HG02623 (cell line): ENCODE measurements around the gene CACNA1G.

ENCODE experiments used
- ATAC-seq: cut with Tn5 transposase; IDR thresholded peaks from one replicate; pipeline ENCODE4 v1.9.1; 2021; ENCODE audit warnings: moderate library complexity; ENCODE audit not compliant: unreplicated experiment

CACNA1G gene

DNA sequence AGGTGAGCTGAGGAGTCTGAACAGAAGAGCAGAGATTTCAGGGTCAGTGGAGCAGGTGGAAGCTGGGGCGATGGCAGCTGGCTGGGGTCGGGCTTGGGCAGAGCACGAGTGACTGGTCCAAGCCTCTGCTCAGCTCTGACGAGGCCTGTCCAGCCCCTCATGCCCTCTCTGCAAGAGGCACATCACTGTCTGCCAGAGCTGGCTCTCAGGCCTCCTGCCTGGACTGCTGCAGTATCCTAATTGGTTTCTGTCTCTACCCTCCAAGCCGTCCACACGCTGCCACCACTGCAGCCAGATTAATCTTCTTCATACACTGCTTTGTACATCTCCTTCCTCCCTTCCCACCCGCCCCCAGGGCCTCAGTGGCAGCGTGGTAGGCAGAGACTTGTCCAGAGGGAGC, 25.4 kb downstream of the CACNA1G start:
- ATAC-seq, result no peak

DNA sequence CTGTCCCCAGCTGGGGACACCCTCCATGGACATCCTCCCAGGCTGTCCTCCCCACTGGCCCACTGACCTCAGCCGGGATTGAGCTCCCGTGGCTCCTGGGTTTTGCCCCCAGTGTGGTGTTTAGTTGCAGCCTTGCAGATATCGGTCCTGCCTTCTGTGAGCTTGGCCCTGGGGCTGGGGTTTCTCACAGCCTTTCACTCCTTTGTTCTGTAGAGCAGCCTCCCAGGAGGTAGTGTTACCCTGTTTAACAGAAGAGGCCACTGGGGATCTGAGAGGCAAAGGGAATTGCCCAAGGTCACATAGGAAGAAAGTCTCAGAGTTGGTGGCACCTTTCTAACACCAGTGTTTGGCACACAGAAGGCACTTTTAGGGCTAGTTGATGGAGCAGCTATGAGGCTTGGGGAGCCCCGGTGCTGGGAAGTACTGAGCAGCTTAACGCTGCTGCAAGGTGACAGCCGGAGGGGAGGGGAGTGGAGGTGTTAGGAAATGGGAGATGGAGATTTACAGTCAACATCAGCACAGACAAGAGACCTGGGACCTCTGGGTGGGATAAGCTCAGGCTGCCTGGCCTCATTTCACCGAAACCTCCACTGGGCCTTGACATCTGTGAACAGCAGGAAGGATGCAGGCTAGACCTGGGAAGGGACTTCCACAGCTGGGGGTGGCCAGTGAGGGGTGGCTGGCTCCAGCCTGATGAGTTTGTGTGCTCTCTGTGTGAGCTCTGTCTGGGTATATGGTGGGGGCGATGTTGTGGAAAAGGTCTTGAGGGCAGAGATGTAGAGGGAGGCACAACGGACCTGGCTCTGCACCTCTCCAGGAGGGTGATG, 26.1 kb downstream of the CACNA1G start:
- ATAC-seq, result no peak

GRCh38 chr17:50587571-50587970, 27.1 kb downstream of the CACNA1G start:
- no peak for ATAC-seq

- no peak for ATAC-seq
These were observed 28.0 kb downstream of the CACNA1G start for GRCh38 chr17:50588391-50589049.

- ATAC-seq, result no peak
These were observed 28.7 kb downstream of the CACNA1G start for GRCh38 chr17:50589095-50589705.

DNA sequence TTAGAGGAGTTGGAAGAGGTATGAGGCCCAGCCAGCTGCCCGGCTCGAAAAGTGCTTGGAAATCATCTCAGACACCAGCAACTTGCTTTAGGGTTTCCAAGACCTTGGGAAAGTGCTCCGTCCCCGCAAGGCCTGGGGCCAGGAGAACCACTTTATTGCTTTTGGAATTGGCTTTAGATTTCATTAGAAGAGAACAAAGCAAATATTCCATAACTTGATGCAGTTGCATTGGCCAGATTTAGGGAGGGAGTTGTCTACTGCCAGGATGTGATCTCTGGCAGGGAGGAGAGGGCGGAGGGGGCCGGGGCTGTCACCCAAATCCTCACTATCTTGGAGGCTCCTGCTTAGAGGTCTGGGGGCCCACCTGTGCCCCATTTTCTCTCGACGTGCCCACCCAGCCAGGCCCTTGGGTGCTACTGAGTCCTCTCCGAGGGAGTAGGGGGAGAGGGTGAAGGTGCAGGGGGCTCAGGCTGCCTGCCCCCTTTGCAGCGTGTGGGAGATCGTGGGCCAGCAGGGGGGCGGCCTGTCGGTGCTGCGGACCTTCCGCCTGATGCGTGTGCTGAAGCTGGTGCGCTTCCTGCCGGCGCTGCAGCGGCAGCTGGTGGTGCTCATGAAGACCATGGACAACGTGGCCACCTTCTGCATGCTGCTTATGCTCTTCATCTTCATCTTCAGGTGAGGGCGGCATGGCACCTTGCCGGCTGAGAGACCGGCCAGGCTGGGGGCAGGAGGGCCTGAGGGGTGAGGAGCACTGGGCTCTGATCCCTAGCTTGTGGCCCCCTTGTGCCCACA, 30.6 kb downstream of the CACNA1G start:
- ATAC-seq, result no peak

DNA sequence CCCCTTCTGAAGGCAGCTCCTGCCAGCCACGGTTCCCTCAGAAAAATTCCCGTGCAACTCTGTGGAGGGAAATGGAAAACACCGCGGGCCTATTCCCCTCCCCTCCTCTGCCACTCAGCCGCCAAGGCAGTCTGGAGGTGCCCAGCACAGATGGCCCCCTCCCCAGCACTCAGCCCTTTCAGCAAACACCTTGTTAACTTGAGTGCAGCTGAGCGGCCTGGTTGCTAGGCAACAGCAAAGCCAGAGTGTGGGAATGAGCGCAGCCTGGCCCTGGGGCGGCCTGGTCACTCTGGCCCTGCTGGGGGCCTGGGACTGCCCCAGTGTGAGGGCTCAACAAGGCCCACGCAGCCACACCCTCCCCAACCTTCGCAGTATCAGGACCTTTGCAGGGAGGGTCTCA, 32.8 kb downstream of the CACNA1G start:
- no peak for ATAC-seq

DNA sequence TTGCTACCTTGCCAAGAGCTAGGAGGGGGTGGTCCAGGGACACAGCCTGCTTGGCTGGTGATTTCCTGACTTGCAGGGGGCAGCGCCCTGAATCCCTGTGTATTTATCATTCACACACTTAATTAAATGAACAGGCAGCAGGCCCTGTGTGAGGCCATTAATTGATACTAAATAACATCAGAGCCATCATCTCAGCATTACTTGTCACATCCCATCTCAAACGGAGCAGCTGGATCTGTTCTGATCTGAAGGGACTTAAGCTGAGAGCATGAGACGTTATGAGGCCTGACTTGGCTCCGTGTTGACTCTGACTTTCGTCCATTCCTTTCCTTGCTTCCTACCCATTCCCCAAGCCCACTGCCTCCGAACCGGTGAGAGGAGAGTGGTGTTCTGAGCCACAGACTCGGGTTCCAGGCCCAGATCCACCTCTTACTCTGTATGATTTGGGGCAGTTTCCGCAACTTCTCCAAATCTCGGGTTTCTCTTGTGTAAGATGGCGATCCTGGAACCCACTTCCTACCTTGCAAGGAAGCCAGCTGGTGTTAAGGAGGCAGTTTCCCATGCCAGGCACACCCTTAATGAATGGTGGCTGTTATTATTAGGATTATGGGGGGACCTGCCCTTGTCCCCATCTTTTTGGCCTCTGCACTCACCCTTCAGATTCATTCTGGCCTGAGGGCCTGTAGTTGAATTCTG, 33.8 kb downstream of the CACNA1G start:
- no peak for ATAC-seq

GRCh38 chr17:50594892-50595291, 34.4 kb downstream of the CACNA1G start:
- no peak for ATAC-seq

GRCh38 chr17:50596191-50597037, 35.9 kb downstream of the CACNA1G start:
- no peak for ATAC-seq

- ATAC-seq, result no peak
These were observed 38.0 kb downstream of the CACNA1G start for GRCh38 chr17:50598487-50598886.

DNA sequence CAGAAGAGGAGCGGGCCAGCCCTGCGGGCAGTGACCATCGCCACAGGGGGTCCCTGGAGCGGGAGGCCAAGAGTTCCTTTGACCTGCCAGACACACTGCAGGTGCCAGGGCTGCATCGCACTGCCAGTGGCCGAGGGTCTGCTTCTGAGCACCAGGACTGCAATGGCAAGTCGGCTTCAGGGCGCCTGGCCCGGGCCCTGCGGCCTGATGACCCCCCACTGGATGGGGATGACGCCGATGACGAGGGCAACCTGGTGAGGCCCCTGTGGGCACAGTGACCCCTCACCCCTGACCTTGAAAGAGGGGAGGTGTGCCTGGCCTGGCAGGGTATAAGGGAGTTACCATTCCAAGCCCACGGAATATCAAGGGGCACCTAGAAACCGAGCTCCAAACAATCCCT, 39.1 kb downstream of the CACNA1G start:
- ATAC-seq, result no peak

GRCh38 chr17:50601823-50602375, 41.4 kb downstream of the CACNA1G start:
- no peak for ATAC-seq

GRCh38 chr17:50602836-50603235, 42.3 kb downstream of the CACNA1G start:
- no peak for ATAC-seq

DNA sequence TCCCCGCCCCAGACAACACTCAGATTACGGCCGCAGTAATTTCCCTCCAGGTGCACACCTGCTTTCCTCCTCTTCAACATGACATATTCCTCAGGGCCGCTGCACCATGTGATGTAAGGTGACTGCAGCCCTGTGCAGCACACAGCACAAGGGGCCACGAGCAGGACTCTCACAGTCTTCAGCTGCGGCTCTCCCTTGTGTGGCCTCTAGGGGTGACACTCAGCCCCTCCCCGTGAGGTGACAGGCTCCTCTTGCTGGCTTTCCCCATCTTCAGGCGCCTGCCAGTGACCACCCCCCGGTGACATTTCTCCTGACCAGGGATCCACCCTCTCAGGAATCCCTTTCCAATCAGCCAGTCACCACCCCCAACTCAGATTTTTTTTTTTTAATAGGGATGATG, 42.8 kb downstream of the CACNA1G start:
- no peak for ATAC-seq

- ATAC-seq, result no peak
These were observed 44.0 kb downstream of the CACNA1G start for GRCh38 chr17:50604513-50604912.

DNA sequence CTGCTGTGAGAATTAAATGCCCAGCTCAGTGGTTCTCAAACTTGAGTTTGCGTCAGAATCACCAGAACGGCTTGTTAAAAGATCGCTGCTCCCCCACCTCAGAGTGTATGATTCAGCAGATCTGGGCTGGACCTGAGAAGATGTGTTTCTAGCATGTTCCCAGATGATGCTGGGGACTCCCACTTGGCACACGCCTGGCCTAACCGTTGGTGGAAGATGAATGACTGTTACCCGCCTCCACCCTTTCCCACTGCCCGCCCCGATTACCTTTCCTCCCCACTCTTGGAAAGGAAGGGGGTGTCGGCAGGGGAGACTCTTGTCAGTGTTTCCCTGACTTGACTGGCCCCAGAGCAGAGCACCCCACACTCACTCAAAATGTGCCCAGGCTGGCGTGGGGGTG, 44.9 kb downstream of the CACNA1G start:
- ATAC-seq, result no peak

GRCh38 chr17:50607522-50608175, 47.1 kb downstream of the CACNA1G start:
- no peak for ATAC-seq
